ENCODE data around the gene ZNF827.

ZNF827 gene

DNA sequence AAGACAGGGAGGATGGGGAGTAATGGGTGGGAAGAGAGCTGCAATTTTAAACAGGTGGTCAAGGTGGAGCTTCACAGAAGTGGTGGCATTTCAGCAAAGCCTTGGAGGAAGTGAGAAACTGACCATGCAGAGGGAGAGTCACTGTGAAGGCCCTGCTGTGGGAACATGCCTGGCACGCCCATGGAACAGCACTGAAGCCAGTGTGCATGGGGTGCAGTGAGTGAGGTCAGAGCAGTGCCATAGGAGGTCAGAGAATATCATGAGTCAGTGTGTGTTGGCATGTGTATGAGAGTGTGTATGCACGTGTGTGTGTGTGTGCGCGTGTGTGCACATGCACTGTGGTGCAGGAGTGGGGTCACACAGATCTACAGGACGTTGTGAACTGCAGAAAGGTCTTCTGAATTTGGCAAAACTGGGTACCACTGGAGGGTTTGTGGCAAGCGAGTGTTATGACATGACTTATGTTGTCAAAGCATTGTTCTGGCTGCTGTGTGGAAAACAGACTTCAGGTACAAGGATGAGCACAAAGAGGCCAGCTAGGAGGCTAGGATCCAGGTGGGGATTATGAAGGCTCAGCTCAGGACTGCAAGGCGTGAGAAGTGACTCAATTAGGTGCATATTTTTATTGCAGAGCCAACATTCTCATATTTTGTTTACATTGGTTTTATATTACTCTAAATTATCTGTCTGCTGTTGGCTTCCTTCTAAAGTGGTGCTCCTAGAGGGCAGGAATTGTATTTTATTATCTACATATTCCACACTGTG is 34.0 kb downstream of the ZNF827 start:
- Histone ChIP-seq H3K36me3 (ENCODE audit: insufficient read depth, low read depth, low read length) (peaks cover 28% of the 10 kb centered on the region), H3K4me3 (ENCODE audit: low read length) (no peak overlapping the region), H3K9ac (ENCODE audit: low read depth, low read length) (no peak overlapping the region), H3K4me1 (ENCODE audit: insufficient read depth, low read length) (peaks cover 37% of the 10 kb centered on the region), H3K9me3 (ENCODE audit: insufficient read depth, low read depth, low read length) (no peaks in the 10 kb centered on the region), H3K27ac (ENCODE audit: low read length) (no peak overlapping the region), H3K27me3 (ENCODE audit: insufficient read depth, low read length) (no peaks in the 10 kb centered on the region)

DNA sequence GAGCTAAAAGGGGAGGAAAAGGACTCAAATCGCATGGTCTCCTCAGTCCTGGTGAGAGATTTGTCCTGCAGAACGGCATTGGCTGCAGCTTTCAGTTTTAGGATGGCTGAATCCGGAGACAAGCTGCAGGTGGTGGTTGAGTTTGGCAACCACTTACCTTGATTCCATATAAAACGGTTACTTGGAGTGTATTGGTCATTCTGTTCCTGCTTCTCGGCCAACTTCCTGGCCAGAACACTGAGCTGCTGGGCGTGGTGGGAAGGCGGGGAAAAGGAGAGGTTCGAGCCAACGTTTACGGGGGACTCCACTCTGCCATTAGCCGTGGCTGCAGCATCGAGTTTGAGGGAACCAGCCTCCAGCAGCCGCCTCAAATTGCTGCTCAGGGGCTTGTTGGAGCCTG is 36.1 kb downstream of the ZNF827 start:
- H3K36me3 ChIP-seq (ENCODE audit: insufficient read depth, low read depth, low read length), result peaks cover 28% of the 10 kb centered on the region
- no peak overlapping the region for H3K9ac ChIP-seq (ENCODE audit: low read depth, low read length)

DNA sequence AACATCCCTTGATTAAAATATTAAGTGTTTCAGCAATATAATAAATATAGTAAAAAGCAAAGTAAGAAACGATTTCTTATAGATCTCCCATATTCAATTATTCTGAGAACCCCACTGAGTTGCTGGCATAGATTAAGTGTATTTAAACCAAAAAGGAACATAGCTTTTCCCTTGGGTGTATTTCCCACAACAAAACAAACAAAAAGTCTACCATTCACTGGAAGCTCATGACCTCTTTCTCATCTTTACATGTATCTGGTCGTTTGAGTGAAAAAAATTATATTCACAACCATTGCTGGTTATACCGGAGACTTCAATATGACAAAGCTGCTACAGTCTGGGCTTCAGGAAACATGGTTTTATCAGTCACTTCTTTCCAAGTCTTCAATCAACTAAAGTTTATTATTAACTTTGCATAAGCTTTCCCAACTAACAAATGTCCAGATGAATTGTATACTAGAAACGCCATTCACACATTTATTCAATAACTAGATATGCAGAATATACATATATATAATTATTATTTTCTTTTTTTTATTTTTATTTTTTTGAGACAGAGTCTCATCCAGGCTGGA is 38.6 kb downstream of the ZNF827 start:
- Histone ChIP-seq H3K27me3 (ENCODE audit: insufficient read depth, low read length) (no peaks in the 10 kb centered on the region), H3K27ac (ENCODE audit: low read length) (no peak overlapping the region), H3K4me1 (ENCODE audit: insufficient read depth, low read length) (peaks cover 40% of the 10 kb centered on the region), H3K36me3 (ENCODE audit: insufficient read depth, low read depth, low read length) (peaks cover 28% of the 10 kb centered on the region), H3K9me3 (ENCODE audit: insufficient read depth, low read depth, low read length) (no peaks in the 10 kb centered on the region), H3K9ac (ENCODE audit: low read depth, low read length) (no peak overlapping the region), H3K4me3 (ENCODE audit: low read length) (no peak overlapping the region)

More for the DNA sequence above, 36.1 kb downstream of the ZNF827 start:
- Histone ChIP-seq H3K4me1 (ENCODE audit: insufficient read depth, low read length) (peaks cover 35% of the 10 kb centered on the region), H3K27ac (ENCODE audit: low read length) (no peak overlapping the region), H3K4me3 (ENCODE audit: low read length) (no peak overlapping the region), H3K9me3 (ENCODE audit: insufficient read depth, low read depth, low read length) (no peaks in the 10 kb centered on the region), H3K27me3 (ENCODE audit: insufficient read depth, low read length) (no peaks in the 10 kb centered on the region)

DNA sequence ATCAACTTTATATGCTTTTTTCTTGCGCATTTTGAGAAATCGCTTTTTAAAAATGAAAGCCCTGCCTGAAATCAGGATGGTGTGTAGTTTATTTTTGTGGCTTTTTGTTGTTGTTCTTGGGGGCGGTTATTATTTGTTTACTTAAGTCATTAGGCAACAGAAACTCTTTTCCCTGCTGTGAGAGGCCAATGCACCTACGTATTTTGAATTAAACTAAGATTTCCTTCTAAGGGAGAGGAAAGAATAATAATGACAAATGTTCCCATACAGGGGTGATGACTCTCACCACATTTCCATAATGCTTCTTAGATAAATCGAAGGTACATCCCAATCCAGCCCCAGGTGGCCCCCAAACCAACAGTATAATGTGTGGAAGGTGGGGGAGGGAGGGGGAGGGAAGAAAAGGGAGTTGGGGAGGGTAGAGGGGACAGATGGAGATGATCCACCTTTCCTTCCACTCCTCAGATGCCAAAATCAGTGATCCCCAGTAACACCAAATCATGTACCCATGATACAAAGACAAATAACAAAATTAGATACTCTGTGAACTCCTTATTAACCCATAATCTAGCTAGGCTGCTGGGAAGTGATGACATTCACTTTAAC is 39.6 kb downstream of the ZNF827 start:
- peak overlapping the region; percentile 21; the same call in 1 of the 2 replicates for H3K4me3 ChIP-seq (ENCODE audit: low read length)
- peak overlapping the region; percentile 47; the same call in 1 of the 2 replicates for H3K9ac ChIP-seq (ENCODE audit: low read depth, low read length)
- peaks cover 28% of the 10 kb centered on the region for H3K36me3 ChIP-seq (ENCODE audit: insufficient read depth, low read depth, low read length)
- H3K27me3 ChIP-seq (ENCODE audit: insufficient read depth, low read length), result no peaks in the 10 kb centered on the region
- peaks cover 49% of the 10 kb centered on the region for H3K4me1 ChIP-seq (ENCODE audit: insufficient read depth, low read length)
- peak overlapping the region; percentile 2 for H3K27ac ChIP-seq (ENCODE audit: low read length)
- no peaks in the 10 kb centered on the region for H3K9me3 ChIP-seq (ENCODE audit: insufficient read depth, low read depth, low read length)

DNA sequence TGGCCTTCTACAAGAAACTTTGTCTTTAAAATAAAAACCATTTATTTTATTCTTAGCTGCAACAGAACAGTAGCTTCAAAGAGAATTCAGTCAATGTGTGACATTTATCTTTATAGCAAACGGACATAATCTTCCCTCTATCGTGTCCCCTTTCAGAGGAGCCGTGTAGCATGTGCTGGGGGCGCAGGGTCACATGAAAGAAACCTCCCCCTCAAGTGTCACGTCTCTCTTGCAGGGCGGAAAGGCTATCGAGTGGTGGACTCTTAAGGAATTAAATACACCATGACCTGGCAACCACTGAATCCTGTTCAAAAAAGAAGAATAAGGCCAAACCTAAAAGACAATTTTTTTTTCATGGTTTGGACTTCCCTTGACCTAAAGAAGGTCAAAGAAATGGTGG is 40.2 kb downstream of the ZNF827 start:
- Histone ChIP-seq H3K9me3 (ENCODE audit: insufficient read depth, low read depth, low read length) (no peaks in the 10 kb centered on the region), H3K4me1 (ENCODE audit: insufficient read depth, low read length) (peaks cover 51% of the 10 kb centered on the region), H3K36me3 (ENCODE audit: insufficient read depth, low read depth, low read length) (peaks cover 28% of the 10 kb centered on the region), H3K9ac (ENCODE audit: low read depth, low read length) (peak overlapping the region; percentile 47; the same call in 1 of the 2 replicates), H3K27me3 (ENCODE audit: insufficient read depth, low read length) (no peaks in the 10 kb centered on the region), H3K4me3 (ENCODE audit: low read length) (peak overlapping the region; percentile 21; the same call in 1 of the 2 replicates), H3K27ac (ENCODE audit: low read length) (peak overlapping the region; percentile 5)

DNA sequence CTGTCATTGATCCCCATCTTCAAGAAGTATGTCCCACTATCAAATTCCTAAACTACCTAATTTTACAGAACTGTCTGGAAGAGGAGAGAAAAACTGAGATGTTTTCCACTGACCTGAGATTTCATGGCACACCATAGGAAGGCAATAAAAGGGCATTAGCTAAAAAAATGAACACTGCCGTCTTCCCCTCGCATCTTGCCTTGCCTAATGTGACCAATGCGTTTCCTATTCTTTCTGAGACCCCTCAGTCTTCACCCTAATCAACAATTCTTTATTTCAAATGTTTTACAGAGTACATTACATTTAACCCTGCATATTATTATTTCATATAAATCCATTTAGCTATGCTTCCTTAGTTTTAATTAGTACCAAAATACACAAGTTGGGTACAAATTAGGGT is 43.6 kb downstream of the ZNF827 start:
- Histone ChIP-seq H3K4me1 (ENCODE audit: insufficient read depth, low read length) (peaks cover 63% of the 10 kb centered on the region), H3K27me3 (ENCODE audit: insufficient read depth, low read length) (no peaks in the 10 kb centered on the region), H3K4me3 (ENCODE audit: low read length) (no peak overlapping the region), H3K9me3 (ENCODE audit: insufficient read depth, low read depth, low read length) (no peaks in the 10 kb centered on the region), H3K27ac (ENCODE audit: low read length) (no peak overlapping the region), H3K36me3 (ENCODE audit: insufficient read depth, low read depth, low read length) (peaks cover 21% of the 10 kb centered on the region), H3K9ac (ENCODE audit: low read depth, low read length) (no peak overlapping the region)

DNA sequence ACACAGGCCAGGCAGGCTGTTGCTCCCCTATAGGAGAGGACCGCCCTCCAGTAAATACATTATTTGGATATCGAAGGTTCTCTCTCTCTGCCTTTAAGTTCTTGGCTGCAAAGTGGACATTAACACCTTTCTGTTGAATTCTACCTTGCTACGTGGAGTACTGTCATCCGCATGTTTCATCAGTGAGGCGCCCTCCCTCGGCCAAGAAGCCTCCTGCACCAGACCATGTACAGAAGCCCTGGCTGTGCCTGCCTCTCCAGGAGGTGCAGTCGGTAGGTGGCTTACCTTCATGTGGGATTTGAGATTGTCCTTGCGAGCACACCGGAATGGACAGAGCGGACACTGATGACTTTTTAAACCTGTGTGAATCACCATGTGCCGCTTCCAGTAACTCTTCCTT is 46.7 kb downstream of the ZNF827 start:
- Histone ChIP-seq H3K36me3 (ENCODE audit: insufficient read depth, low read depth, low read length) (peaks cover 21% of the 10 kb centered on the region), H3K9me3 (ENCODE audit: insufficient read depth, low read depth, low read length) (no peaks in the 10 kb centered on the region), H3K4me1 (ENCODE audit: insufficient read depth, low read length) (peaks cover 58% of the 10 kb centered on the region), H3K9ac (ENCODE audit: low read depth, low read length) (no peak overlapping the region), H3K4me3 (ENCODE audit: low read length) (no peak overlapping the region), H3K27ac (ENCODE audit: low read length) (no peak overlapping the region), H3K27me3 (ENCODE audit: insufficient read depth, low read length) (no peaks in the 10 kb centered on the region)

DNA sequence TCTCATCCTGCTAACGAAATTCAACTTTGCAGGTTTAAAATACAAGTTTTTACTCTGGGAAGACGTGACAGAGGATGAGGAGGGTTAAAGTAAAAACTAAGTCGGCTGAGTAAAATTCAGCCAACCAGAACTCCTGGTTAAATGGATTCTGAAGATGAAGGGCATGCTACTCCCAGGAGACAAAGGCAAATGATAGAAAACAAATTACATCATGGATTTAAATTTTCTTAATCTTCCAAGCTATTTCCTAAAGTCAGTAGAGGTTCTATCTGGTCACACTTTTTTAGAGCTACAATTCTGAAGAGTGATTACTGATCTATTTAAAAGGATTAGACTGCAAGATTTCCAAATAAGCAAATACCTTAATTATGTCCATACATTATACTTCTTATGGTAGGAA is 47.9 kb downstream of the ZNF827 start:
- Histone ChIP-seq H3K27me3 (ENCODE audit: insufficient read depth, low read length) (no peaks in the 10 kb centered on the region), H3K27ac (ENCODE audit: low read length) (no peak overlapping the region), H3K36me3 (ENCODE audit: insufficient read depth, low read depth, low read length) (peaks cover 29% of the 10 kb centered on the region), H3K4me1 (ENCODE audit: insufficient read depth, low read length) (peaks cover 54% of the 10 kb centered on the region), H3K4me3 (ENCODE audit: low read length) (no peak overlapping the region), H3K9me3 (ENCODE audit: insufficient read depth, low read depth, low read length) (no peaks in the 10 kb centered on the region), H3K9ac (ENCODE audit: low read depth, low read length) (0 out of 2 replicates have a peak overlapping the region, but pooled peaks have one; percentile 10)

DNA sequence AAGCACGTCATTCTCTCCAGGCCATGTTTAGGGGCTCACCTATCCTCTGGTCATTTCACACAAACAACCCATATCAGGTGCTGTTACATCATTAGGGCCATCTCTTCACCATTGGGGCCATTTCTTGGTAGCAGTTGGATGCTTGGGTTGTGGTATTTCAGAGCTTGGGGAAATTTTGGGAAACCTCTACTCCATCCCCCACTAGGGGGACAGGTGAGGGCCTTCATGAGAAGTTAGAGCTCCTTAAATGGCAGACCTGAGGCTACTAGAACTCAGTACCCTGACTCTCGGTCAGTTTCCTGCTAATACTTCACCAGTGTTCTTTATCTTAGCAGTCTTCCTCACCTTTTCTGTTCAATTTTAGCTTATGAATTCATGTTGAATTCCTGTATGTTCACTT is 50.2 kb downstream of the ZNF827 start:
- Histone ChIP-seq H3K4me3 (ENCODE audit: low read length) (no peak overlapping the region), H3K36me3 (ENCODE audit: insufficient read depth, low read depth, low read length) (peaks cover 51% of the 10 kb centered on the region), H3K9ac (ENCODE audit: low read depth, low read length) (peak overlapping the region; percentile 23; the same call in 1 of the 2 replicates), H3K27me3 (ENCODE audit: insufficient read depth, low read length) (no peaks in the 10 kb centered on the region), H3K4me1 (ENCODE audit: insufficient read depth, low read length) (peaks cover 57% of the 10 kb centered on the region), H3K9me3 (ENCODE audit: insufficient read depth, low read depth, low read length) (no peaks in the 10 kb centered on the region), H3K27ac (ENCODE audit: low read length) (no peak overlapping the region)

DNA sequence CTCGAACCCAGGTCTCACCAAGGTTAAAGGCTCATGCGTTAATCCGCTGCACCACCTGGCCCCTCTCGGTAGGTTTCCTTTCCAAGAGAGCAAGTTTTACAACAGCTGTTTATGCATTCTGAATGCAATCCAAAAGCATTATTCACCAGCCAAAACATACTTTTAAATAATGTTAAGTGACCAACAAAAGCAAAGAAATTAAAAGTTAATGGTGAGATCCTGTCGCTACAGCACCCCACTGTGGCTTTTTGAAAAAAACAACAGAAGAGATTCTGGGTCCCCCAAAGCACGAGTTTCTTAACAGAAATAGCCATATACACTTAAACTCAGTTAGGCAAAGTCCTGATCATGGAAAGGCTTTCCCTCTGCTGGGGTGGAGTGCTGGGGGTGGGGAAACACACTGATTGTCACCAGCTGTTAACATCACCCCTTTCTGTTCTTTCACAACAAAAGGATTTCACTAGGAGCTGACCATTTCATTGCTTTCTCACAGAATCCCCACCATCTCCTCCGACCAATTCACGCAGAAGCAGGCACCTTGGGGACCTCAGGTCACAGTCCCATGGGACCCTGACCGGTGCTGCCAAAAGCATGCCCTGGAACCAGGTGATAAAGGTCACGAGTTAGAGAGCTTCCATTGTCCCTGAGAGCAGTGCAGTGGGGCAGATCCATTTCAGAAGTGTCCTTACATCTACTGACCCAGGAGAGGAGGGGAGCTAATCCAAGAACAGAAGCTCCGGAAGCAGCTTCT is 51.2 kb downstream of the ZNF827 start:
- Histone ChIP-seq H3K36me3 (ENCODE audit: insufficient read depth, low read depth, low read length) (peaks cover 55% of the 10 kb centered on the region), H3K4me1 (ENCODE audit: insufficient read depth, low read length) (peaks cover 56% of the 10 kb centered on the region), H3K27ac (ENCODE audit: low read length) (peak overlapping the region; percentile 84), H3K27me3 (ENCODE audit: insufficient read depth, low read length) (no peaks in the 10 kb centered on the region), H3K9me3 (ENCODE audit: insufficient read depth, low read depth, low read length) (no peaks in the 10 kb centered on the region), H3K9ac (ENCODE audit: low read depth, low read length) (peak overlapping the region; percentile 23; the same call in 1 of the 2 replicates), H3K4me3 (ENCODE audit: low read length) (no peak overlapping the region; the same call in 1 of the 2 replicates)

DNA sequence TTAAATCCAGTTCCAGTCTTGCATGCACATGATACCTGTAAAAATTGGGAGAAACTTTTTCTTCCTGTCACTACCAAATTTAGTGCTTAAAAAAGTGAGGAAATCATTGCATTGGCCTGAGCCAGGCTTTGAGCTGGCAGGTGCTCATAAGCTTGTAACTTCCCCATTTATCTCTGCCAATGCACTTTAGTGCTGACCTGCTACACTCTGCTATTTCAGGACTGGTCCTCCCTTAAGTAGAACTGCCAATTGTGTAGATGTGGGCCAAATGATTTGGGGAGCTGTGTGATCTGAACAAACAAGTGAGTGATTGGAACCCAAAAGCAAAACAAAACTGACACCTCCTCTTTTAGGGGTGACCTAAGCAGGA is 51.8 kb downstream of the ZNF827 start:
- Histone ChIP-seq H3K4me1 (ENCODE audit: insufficient read depth, low read length) (peaks cover 58% of the 10 kb centered on the region), H3K27me3 (ENCODE audit: insufficient read depth, low read length) (no peaks in the 10 kb centered on the region), H3K9ac (ENCODE audit: low read depth, low read length) (0 out of 2 replicates have a peak overlapping the region, but pooled peaks have one; percentile 10), H3K27ac (ENCODE audit: low read length) (peak overlapping the region; percentile 64), H3K36me3 (ENCODE audit: insufficient read depth, low read depth, low read length) (peaks cover 52% of the 10 kb centered on the region), H3K4me3 (ENCODE audit: low read length) (no peak overlapping the region), H3K9me3 (ENCODE audit: insufficient read depth, low read depth, low read length) (no peaks in the 10 kb centered on the region)

Measured in iPS-20b (cell line).